Right ventricle myocardium inferior (tissue), 1 donor: Measurements from ENCODE around the gene THSD4. TPM values are rescaled to one million over a fixed set of nuclear protein-coding genes. Genes with fewer than 3 reads are reported as not detected.
"Not testable (repeated sequence)": the region's sequence is repeated elsewhere in the genome, so short reads cannot be mapped to it uniquely, and the experiment has no call there.

Experiments
- ATAC-seq: fragments of 200-7000 bp; cut with Tn5 transposase; one replicate; pipeline ENCODE4 v1.9.1; 2020; ENCODE audit warnings: mild to moderate bottlenecking, moderate library complexity
- DNase-seq: peaks from one replicate; pipeline ENCODE4 v3.0.0; 2021; ENCODE audit errors: missing footprints
- intact Hi-C: fragments of 100-400 bp; cut with DNase I; formaldehyde crosslinking; loops from one replicate; pipeline ENCODE4 v1.11.0; 2022
- total RNA-seq: library from RNA; stranded (reverse); fragmentation: NEBNext Ultra II Directional; extraction: Animal tissue kit (Norgen Biotek cat#: 25700); gene quantifications from one replicate; pipeline ENCODE4 v1.2.1, GENCODE V29; 2021
- donor health status: DM: no; HTN: yes; CAD: no; lungs with severe emphysema.

The THSD4 gene
- total RNA-seq, 1 donor from 2014 or later: 73.1 TPM

DNA sequence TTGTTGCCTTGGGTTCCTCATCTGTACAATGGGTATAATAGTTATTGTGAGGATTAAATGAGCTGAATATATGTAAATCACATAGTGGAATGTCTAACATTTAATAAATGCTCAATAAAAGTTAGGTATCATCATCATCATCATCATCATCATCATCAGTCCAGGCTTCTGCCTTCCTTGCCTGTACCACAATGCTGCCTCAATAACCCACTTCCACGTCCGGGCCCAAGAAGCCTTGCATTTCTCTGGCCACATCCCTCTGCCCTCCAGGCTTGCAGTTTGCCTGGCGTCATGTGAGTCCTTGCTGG is 137.4 kb downstream of the THSD4 start:
- intact Hi-C loops: no loop called here
- ATAC-seq: no peak

DNA sequence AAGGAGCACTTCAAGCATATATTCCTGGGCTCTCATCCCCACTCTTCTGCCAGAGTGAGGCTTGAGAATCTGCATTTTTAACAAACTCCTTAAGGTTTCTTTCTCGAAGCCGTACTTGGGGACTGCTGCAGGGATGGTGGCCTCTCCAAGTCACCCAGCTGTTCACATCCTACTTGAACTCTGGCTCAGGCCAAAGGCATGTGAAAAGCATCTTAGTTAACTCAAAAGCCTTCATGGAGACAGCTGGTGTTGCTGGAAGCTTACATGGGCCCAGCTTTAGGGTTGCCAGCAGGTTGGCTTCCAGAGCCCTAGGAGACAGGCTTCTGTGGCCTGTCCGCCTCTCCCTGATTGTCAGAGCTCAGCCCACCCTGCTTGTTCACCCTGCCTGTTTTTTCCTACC is 139.2 kb downstream of the THSD4 start:
- DNase-seq (no peak), ATAC-seq (peak; percentile 43)
- intact Hi-C loops: no loop called here

More for the DNA sequence above, 137.4 kb downstream of the THSD4 start:
- DNase-seq: no peak

DNA sequence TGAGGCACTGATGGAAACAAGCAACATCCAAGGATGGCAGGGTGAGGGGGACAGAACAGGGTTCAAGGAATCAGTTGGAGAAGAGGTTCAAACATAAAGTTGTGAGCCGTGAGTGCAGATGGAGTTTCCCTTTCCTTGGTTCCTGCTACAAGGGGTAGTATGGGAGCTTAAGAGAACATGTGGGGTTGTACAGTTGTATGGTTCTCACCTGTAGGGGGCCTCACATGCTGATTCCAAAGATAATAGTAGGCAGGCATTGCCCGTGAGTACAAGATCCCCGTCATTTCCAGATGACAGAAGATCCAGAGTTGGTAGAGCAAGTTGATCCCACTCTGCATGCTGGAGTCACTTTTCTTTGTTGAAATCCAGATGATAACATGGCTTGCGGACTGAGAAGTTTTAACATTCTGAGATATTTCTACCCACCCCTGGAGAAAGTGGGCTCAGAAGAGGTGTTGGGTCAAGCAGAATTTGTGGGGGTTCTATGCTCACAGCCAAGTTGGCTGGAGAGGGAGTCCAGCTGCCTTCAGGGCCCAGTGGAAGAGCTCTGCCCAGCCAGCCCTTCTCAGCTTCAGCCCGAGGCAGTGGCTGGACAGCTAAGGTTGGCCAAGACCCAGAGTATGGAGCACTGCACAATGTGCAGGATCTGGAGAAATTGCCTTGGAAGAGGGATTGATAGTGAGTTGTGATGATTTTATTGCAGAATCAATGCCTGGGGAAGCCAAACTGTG is 141.8 kb downstream of the THSD4 start:
- intact Hi-C loops: no loop called here
- ATAC-seq: no peak

DNA sequence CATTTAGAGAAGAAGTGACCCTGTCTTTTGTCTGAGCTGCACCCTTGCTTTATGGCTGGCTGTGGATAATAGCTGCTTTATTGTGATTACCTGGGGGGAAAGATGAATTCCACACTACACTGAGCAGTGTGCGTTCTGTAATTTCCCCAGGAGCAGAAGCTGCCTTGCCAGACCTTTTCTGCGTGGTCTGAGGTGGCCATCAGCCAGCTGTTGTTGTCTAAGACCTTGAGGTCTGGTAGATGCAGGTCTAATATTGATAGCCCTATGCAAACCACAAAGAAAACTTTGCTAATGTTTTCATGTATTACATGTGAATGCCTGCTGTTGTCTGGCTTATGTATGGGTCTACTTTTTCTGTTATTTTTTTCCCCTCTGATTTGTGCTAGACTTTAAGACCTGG is 144.6 kb downstream of the THSD4 start:
- DNase-seq (no peak), ATAC-seq (no peak)
- intact Hi-C loops: no loop called here

More for the DNA sequence above, 141.8 kb downstream of the THSD4 start:
- no peak for DNase-seq

DNA sequence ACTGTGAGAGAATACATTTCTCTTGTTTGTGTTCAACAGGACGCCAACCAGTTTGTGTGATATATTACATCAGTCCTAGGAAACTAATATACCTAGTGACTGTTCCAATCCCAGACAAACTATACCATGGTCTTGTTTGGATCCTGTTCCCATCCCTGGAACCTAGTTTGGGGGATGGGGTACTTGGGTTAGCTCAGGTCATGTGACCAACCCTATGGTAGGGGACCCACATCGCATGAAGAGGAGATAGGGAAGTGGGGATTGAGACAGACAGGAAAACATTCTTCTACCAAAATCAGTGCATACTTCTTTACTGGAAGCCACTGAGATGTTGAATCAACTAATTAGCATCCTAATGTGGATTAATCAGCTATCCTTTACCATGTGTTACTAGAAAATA is 146.1 kb downstream of the THSD4 start:
- intact Hi-C loops: no loop called here
- DNase-seq: no peak
- no peak for ATAC-seq

DNA sequence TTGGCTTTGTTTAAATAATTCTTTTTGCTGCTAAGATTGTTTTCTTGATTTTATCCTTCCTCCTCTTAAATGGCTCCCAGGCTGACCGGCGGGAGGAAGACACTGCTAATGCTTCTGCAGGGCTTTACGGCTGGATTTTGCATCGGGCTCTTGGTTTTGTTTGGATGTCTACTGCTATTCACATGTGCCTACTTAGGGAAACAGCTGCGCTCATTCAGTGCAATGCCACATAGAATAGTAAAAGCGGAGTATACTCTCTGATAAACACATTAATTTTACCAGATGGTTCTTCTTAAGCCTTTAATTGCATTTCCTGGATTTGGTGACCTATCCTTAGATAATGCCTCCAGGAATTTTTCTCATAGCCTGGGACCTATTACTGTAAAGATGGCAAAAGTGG is 146.6 kb downstream of the THSD4 start:
- DNase-seq (no peak), ATAC-seq (no peak)
- intact Hi-C loops: no loop called here

- no peak for ATAC-seq
- no peak for DNase-seq
- intact Hi-C loops: no loop called here
Observed at GRCh38 chr15:71262599-71262998, 147.3 kb downstream of the THSD4 start.

DNA sequence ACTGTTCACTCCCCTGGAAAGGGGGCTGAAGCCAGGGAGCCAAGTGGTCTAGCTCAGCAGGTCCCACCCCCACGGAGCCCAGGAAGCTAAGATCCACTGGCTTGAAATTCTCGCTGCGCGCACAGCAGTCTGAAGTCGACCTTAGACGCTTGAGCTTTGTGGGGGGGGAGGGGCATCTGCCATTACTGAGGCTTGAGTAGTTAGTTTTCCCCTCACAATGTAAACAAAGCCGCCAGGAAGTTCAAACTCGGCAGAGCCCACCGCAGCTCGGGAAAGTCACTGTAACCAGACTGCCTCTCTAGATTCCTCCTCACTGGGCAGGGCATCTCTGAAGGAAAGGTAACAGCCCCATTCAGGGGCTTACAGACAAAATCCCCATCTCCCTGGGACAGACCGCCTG is 150.3 kb downstream of the THSD4 start:
- DNase-seq, intact Hi-C loops, ATAC-seq: not testable (repeated sequence)

- intact Hi-C loops: no loop called here
- DNase-seq (no peak), ATAC-seq (no peak)
Observed at GRCh38 chr15:71271327-71271726, 156.1 kb downstream of the THSD4 start.

GRCh38 chr15:71272932-71273331 is 157.7 kb downstream of the THSD4 start:
- no peak for ATAC-seq
- intact Hi-C loops: no loop called here
- DNase-seq: no peak

GRCh38 chr15:71273731-71274447 is 158.6 kb downstream of the THSD4 start:
- DNase-seq (no peak), ATAC-seq (no peak)
- intact Hi-C loops: no loop called here

GRCh38 chr15:71274448-71274798 is 159.2 kb downstream of the THSD4 start:
- ATAC-seq: no peak
- intact Hi-C loops: no loop called here

DNA sequence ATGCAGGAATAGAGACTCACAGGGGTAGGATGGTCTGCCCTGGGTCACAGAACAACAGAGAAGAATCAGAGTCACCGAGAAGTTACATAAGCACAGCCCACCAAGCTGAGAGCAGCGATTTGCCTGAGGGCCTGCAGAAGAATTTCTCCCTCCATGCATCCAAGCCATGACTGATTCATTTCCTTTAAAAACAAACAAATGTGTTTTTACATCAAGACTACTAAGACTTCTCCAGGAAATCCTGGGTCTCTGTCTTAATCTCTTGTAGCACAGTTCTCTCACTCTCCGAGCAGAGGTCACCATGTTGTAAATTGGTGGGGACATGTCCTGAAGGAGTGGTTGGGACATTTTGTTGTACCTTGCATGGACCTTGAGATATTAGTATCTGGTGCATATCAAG is 159.8 kb downstream of the THSD4 start:
- ATAC-seq: no peak
- no peak for DNase-seq
- intact Hi-C loops: no loop called here

More at GRCh38 chr15:71274448-71274798, 159.2 kb downstream of the THSD4 start:
- DNase-seq: no peak

DNA sequence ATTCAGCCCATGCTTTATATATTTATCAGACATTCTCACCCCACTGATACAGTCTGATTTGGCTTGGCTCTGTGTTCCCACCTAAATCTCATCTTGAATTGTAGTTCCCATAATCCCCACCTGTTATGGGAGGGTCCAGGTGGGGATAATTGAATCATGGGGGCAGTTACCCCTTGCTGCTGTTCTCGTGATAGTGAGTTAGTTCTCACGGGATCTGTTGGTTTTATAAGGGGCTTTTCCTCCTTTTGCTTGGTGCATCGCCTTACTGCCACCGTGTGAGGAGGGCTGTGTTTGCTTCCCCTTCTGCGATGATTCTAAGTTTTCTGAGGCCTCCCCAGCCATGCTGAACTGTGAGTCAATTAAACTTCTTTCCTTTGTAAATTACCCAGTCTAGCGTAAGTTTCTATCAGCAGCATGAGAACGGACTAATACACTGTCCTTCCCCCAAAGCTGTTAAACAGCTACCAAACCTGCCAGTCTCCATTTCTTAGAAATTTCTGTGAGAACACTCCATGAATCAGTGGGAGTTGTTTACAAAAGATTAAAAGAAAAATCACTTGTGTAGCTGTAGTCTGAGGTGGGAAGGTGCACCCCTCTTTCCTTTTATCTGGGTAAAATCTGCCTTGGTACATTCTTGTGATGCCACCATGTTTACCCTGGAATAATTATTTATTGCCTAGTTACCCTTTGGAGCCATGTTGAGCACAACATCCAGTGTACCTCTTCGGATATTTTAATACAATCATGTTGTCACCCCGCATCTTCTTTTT is 160.5 kb downstream of the THSD4 start:
- ATAC-seq: no peak
- intact Hi-C loops: no loop called here

DNA sequence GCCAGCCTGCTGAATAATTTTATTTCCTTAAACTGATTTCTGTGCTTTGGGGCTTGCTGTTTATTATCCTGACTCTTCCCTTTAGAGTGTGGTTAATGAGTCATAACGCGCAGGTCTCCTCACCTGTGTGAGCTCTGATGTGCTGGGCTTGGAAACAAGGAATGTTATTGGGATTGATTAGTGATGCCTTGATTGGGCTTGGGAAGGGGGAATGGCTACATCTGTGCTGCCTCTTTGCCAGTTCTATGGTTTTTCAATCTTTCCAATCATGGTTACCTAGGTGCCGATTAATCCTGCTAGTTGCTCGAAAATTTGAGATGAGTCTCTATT is 161.0 kb downstream of the THSD4 start:
- intact Hi-C loops: no loop called here
- ATAC-seq (no peak), DNase-seq (no peak)

More for the DNA sequence above, 160.5 kb downstream of the THSD4 start:
- no peak for DNase-seq

DNA sequence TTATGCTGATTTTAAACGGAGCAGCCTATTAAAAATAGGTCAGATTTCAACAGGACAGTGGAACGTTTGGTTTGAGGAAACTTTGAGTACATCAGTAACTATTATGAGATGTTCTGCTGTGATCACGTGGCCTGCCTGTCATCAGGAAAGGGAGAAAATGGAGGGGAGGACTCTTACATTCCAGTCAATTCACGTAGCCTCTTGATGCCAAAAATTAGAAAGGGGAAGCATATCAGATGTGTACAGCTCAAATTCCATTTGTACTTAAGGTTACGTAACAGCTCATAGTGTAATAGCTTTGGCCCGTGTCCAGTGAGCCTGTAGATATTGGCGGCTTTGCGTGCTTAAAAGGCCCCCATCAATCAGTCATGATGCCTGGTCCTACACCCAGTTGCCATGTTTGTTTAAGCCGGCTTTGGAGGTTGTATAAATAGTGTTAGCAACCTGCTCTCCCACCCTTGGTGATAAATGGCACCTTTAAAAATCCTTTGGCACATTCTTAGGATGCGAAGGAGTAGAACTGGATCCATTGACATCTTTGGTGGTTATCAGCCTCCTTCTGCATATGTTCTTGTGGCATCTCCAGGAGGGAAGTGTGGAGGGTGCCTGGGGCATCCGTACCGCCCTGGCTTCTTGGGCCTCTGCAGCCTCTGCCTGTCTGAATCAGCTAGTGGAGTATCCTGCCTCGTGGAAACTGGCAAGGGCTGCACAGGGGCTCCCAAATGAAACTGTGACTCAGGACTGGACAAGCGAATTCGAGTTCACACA is 163.9 kb downstream of the THSD4 start:
- DNase-seq (no peak), ATAC-seq (peak; percentile 78)
- intact Hi-C loops: no loop called here

- DNase-seq: no peak
- intact Hi-C loops: loop anchor here (5.0 kb wide), 1 partner anchor 162 kb away; the partner anchor contains the start of gene THSD4
- peak; percentile 11 for ATAC-seq
Observed at GRCh38 chr15:71279757-71280141, 164.5 kb downstream of the THSD4 start.

GRCh38 chr15:71280206-71280605 is 164.9 kb downstream of the THSD4 start:
- intact Hi-C loops: loop anchor here (5.0 kb wide), 1 partner anchor 163 kb away; the partner anchor contains the start of gene THSD4
- ATAC-seq (no peak), DNase-seq (no peak)

GRCh38 chr15:71281256-71281655 is 166.0 kb downstream of the THSD4 start:
- no peak for DNase-seq
- intact Hi-C loops: loop anchor here (5.0 kb wide), 1 partner anchor 164 kb away; the partner anchor contains the start of gene THSD4
- ATAC-seq: no peak
